KMS-11 (cell line): ENCODE measurements around the gene ASB17.

Source experiments
- H2AFZ ChIP-seq: fragments of 200-600 bp; sonication (generic); 2 replicates; pipeline ENCODE4 v1.6.1; 2016; ENCODE audit warnings: antibody characterized with exemption, mixed run types, low read depth
- H3K27ac ChIP-seq: fragments of 200-600 bp; sonication (generic); 2 replicates; pipeline ENCODE4 v1.6.1; 2016; ENCODE audit warnings: mild to moderate bottlenecking, mixed run types
- H3K27me3 ChIP-seq: fragments of 200-600 bp; sonication (generic); 2 replicates; pipeline ENCODE4 v1.6.1; 2017; ENCODE audit warnings: mild to moderate bottlenecking, low read depth, mixed run types, moderate library complexity; ENCODE audit not compliant: insufficient read depth
- H3K36me3 ChIP-seq: fragments of 200-600 bp; sonication (generic); 2 replicates; pipeline ENCODE4 v1.6.1; 2017; ENCODE audit warnings: mild to moderate bottlenecking, mixed run types; ENCODE audit not compliant: insufficient read depth
- H3K4me1 ChIP-seq: fragments of 200-600 bp; sonication (generic); 2 replicates; pipeline ENCODE4 v1.6.1; 2016; ENCODE audit warnings: mild to moderate bottlenecking, low read depth, mixed run types; ENCODE audit not compliant: poor library complexity, severe bottlenecking
- H3K4me2 ChIP-seq: fragments of 200-600 bp; sonication (generic); 2 replicates; pipeline ENCODE4 v1.7.0; 2016; ENCODE audit warnings: mild to moderate bottlenecking, mixed run types
- H3K4me3 ChIP-seq: fragments of 200-600 bp; sonication (generic); IDR thresholded peaks from 2 replicates; pipeline ENCODE4 v1.6.1; 2017; ENCODE audit warnings: low read depth, low read length, mixed read lengths; ENCODE audit not compliant: insufficient read depth
- H3K79me2 ChIP-seq: fragments of 200-600 bp; sonication (generic); 2 replicates; pipeline ENCODE4 v1.6.1; 2016; ENCODE audit warnings: low read depth, mixed run types; ENCODE audit not compliant: insufficient read depth
- H3K9ac ChIP-seq: fragments of 200-600 bp; sonication (generic); 2 replicates; pipeline ENCODE4 v1.6.1; 2016; ENCODE audit warnings: mild to moderate bottlenecking, mixed run types
- H4K20me1 ChIP-seq: fragments of 200-600 bp; sonication (generic); 2 replicates; pipeline ENCODE4 v1.6.1; 2016; ENCODE audit warnings: mild to moderate bottlenecking, mixed run types; ENCODE audit not compliant: insufficient read depth
- TF ChIP-seq, protein P1 (sequence below): fragments of 200-600 bp; sonication (generic); conservative IDR thresholded peaks from 2 replicates; pipeline ENCODE4 v1.6.1; 2017; ENCODE audit warnings: low read depth, mild to moderate bottlenecking, antibody characterized with exemption, low read length, moderate library complexity, mixed read lengths

ASB17 gene

DNA sequence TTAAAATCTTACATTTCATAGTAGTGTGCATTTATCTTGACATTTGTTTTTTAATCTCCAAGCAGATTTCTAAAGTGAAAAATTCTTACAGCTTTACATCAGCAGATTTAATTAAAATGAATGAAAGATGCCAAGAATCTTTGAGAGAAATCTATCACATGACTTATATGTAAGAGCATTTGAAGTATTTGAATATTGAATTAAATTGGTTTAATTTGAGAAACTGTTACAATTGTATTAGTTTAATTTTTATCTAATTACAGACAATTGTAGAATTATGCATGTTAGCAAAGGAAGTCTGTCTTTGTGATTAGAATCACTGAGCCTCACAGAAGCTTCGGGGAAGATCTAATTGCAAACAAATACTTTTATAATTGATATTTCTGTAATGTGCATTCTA, 52.2 kb downstream of the ASB17 start:
- Histone ChIP-seq H3K4me2 (no peak overlapping the region), H2AFZ (no peak overlapping the region), H3K27me3 (no peaks in the 10 kb centered on the region), H3K27ac (no peak overlapping the region), H3K4me1 (no peaks in the 10 kb centered on the region), H3K4me3 (no peak overlapping the region), H3K9ac (no peak overlapping the region), H4K20me1 (no peaks in the 10 kb centered on the region), H3K36me3 (no peaks in the 10 kb centered on the region), H3K79me2 (no peaks in the 10 kb centered on the region)
- TF ChIP-seq, protein P1, sequence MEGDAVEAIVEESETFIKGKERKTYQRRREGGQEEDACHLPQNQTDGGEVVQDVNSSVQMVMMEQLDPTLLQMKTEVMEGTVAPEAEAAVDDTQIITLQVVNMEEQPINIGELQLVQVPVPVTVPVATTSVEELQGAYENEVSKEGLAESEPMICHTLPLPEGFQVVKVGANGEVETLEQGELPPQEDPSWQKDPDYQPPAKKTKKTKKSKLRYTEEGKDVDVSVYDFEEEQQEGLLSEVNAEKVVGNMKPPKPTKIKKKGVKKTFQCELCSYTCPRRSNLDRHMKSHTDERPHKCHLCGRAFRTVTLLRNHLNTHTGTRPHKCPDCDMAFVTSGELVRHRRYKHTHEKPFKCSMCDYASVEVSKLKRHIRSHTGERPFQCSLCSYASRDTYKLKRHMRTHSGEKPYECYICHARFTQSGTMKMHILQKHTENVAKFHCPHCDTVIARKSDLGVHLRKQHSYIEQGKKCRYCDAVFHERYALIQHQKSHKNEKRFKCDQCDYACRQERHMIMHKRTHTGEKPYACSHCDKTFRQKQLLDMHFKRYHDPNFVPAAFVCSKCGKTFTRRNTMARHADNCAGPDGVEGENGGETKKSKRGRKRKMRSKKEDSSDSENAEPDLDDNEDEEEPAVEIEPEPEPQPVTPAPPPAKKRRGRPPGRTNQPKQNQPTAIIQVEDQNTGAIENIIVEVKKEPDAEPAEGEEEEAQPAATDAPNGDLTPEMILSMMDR = no peak

DNA sequence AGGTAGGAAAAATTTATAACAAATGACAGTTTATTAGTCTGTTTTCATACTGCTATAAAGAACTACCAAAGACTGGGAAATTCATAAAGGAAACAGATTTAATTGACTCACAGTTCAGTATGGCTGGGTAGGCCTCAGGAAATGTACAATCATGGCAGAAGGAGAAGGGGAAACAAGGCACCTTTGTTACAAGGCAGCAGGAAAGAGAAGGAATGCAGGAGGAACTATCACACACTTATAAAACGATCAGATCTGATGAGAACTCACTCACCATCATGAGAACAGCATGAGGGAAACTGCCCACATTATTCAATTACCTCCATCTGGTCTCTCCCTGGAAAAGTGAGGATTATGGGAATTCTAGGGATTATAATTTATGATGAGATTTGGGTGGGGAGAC, 61.3 kb downstream of the ASB17 start:
- no peak overlapping the region for H3K9ac ChIP-seq
- no peak overlapping the region for H3K4me2 ChIP-seq
- TF ChIP-seq, protein P1 = no peak
- no peaks in the 10 kb centered on the region for H3K79me2 ChIP-seq
- no peaks in the 10 kb centered on the region for H4K20me1 ChIP-seq
- no peaks in the 10 kb centered on the region for H3K27me3 ChIP-seq
- no peak overlapping the region for H2AFZ ChIP-seq
- no peak overlapping the region for H3K27ac ChIP-seq
- H3K36me3 ChIP-seq = no peaks in the 10 kb centered on the region
- H3K4me3 ChIP-seq = no peak overlapping the region
- no peaks in the 10 kb centered on the region for H3K4me1 ChIP-seq
